Stimulated activated CD4-positive, alpha-beta T cell treated with anti-CD3 and anti-CD28 coated beads, Interleukin-4, amount 100 ng/mL, for 24 hours (primary cell): ENCODE measurements around the gene FBXW4.
"Not testable (repeated sequence)": the region's sequence is repeated elsewhere in the genome, so short reads cannot be mapped to it uniquely, and the experiment has no call there.

ENCODE experiments used
- DNase-seq: peaks from one replicate; pipeline ENCODE4 v3.0.0-alpha.2; 2020

Gene FBXW4

GRCh38 chr10:101651336-101651735, 43.6 kb downstream of the FBXW4 start:
- no peak for DNase-seq

- DNase-seq: no peak
Measured at GRCh38 chr10:101650863-101651262, 44.1 kb downstream of the FBXW4 start.

GRCh38 chr10:101649525-101650085, 45.4 kb downstream of the FBXW4 start:
- DNase-seq: no peak

GRCh38 chr10:101647255-101647654, 47.7 kb downstream of the FBXW4 start:
- no peak for DNase-seq

GRCh38 chr10:101646364-101646763, 48.6 kb downstream of the FBXW4 start:
- DNase-seq: no peak

GRCh38 chr10:101645659-101646058, 49.3 kb downstream of the FBXW4 start:
- no peak for DNase-seq

- DNase-seq: no peak
Measured at GRCh38 chr10:101644002-101644401, 51.0 kb downstream of the FBXW4 start.

GRCh38 chr10:101643546-101643945, 51.4 kb downstream of the FBXW4 start:
- DNase-seq: no peak

GRCh38 chr10:101639141-101639900, 55.6 kb downstream of the FBXW4 start:
- no peak for DNase-seq

- not testable (repeated sequence) for DNase-seq
Measured at GRCh38 chr10:101633510-101633909, 61.5 kb downstream of the FBXW4 start.

- DNase-seq: no peak
Measured at GRCh38 chr10:101631821-101632475, 63.0 kb downstream of the FBXW4 start.

- no peak for DNase-seq
Measured at GRCh38 chr10:101630633-101630920, 64.4 kb downstream of the FBXW4 start.

- no peak for DNase-seq
Measured at GRCh38 chr10:101629837-101630632, 64.9 kb downstream of the FBXW4 start.

GRCh38 chr10:101625821-101626412, 69.1 kb downstream of the FBXW4 start:
- no peak for DNase-seq

GRCh38 chr10:101624526-101625102, 70.4 kb downstream of the FBXW4 start:
- DNase-seq: no peak

GRCh38 chr10:101623528-101623927, 71.4 kb downstream of the FBXW4 start:
- DNase-seq: no peak

- no peak for DNase-seq
Measured at GRCh38 chr10:101619983-101620382, 75.0 kb downstream of the FBXW4 start.

- no peak for DNase-seq
Measured at GRCh38 chr10:101618871-101619270, 76.1 kb downstream of the FBXW4 start.

GRCh38 chr10:101617824-101618568, 77.0 kb downstream of the FBXW4 start:
- no peak for DNase-seq

GRCh38 chr10:101617102-101617823, 77.7 kb downstream of the FBXW4 start:
- DNase-seq: no peak

GRCh38 chr10:101616415-101617101, 78.4 kb downstream of the FBXW4 start:
- DNase-seq: no peak
